ENCODE results near the gene ABHD17B. TPM values are rescaled to one million over a fixed set of nuclear protein-coding genes. Genes with fewer than 3 reads are reported as not detected.

The ABHD17B gene
- total and polyA plus RNA-seq, 2 experiments from 2014 or later: 7.7 to 10.7 TPM

DNA sequence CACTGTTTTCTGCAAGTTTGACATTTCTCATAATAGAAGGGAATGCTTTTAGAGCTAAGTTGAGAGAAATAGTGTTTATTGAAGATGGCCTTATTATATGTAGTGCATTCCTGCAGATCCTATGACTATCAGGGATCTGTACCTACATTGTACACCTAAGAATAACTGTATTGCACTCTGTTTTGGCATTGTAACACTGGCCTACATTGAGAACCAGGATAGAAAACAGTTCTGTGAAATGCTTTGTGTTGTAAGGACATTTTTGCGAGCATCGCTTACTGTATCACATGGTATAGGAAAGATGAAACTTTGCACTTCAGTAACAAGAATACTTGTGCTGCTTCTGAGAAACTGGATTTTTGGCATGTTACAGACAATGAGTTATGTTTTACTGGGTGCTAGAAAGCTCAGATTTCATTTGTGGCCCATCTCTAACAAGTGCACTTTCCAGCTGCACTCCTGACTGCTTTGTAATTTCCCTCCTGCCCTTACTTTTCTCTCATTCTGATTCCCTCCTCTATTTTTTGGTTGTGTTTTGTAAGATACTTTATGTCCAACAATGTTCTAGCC, 31.1 kb upstream of the ABHD17B start:
- WGBS, 2 experiments (ENCODE audit: low coverage in 1 of 2, low lambda C conversion rate in 2 of 2, missing lambda C conversion rate in 2 of 2): 98 to 99% methylated on average over 2 of the region's 2 CpGs
- Histone ChIP-seq H3K27me3 (replicated peaks; ENCODE audit: insufficient read depth) (no peaks in the 10 kb centered on the region), H3F3A (ENCODE audit: insufficient read depth) (peaks cover 4% of the 10 kb centered on the region; the same call in 1 of the 2 replicates), H3K36me3 (ENCODE audit: low read depth) (no peaks in the 10 kb centered on the region), H3K4me2 (ENCODE audit: unreplicated experiment) (no peak overlapping the region), H4K20me1 (ENCODE audit: insufficient read depth) (no peaks in the 10 kb centered on the region), H3K4me1 (ENCODE audit: insufficient read depth) (peaks cover 35% of the 10 kb centered on the region), H3K27ac (no peak overlapping the region), H3K9me2 (ENCODE audit: insufficient read depth) (no peaks in the 10 kb centered on the region), H3K79me2 (ENCODE audit: insufficient read depth) (peaks cover 80% of the 10 kb centered on the region), H2AFZ (no peak overlapping the region), H3K9me3 (ENCODE audit: low read depth) (no peaks in the 10 kb centered on the region), H3K9ac (no peak overlapping the region), H3K4me3 (no peak overlapping the region)
- DNase-seq: no peak
- TF ChIP-seq EZH2phosphoT487 (IDR thresholded peaks at IDR 0.05; ENCODE audit: insufficient read depth, low read depth): no peak
- no peak for TF ChIP-seq EZH2 (IDR thresholded peaks at IDR 0.05; ENCODE audit: insufficient read depth, poor library complexity, severe bottlenecking)
- in situ Hi-C loops (cut with MboI): no loop called here

DNA sequence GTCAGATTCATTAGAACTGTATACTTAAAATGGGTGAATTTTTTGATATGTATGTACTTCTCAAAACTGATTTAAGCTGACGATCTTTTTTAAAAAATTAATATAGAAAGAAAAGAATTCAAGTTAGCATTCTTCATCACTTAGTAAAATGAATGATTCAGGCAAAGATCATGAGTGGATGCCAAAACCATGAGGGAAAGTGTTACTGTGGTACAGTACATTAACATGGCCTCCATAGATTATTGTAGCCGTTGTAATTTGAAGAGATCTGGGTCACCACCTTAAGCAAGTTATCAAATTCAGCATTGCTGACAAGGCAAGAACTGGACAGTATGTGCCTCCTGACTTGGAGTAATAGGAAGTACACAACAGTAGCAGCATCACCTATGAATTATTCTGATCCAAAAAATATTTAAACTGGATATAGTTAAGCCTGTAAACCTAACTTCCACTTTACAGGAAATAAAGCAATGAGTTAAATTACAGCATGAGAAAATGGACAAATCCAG, 30.1 kb upstream of the ABHD17B start:
- Histone ChIP-seq H3K79me2 (ENCODE audit: insufficient read depth) (peaks cover 85% of the 10 kb centered on the region), H3K4me1 (ENCODE audit: insufficient read depth) (peaks cover 39% of the 10 kb centered on the region), H3K36me3 (ENCODE audit: low read depth) (no peaks in the 10 kb centered on the region), H2AFZ (no peak overlapping the region), H3K4me2 (ENCODE audit: unreplicated experiment) (peak overlapping the region; percentile 43), H3K4me3 (no peak overlapping the region), H3K9me3 (ENCODE audit: low read depth) (no peaks in the 10 kb centered on the region), H4K20me1 (ENCODE audit: insufficient read depth) (no peaks in the 10 kb centered on the region), H3K9ac (no peak overlapping the region), H3F3A (ENCODE audit: insufficient read depth) (peaks cover 9% of the 10 kb centered on the region), H3K27me3 (replicated peaks; ENCODE audit: insufficient read depth) (no peaks in the 10 kb centered on the region), H3K9me2 (ENCODE audit: insufficient read depth) (no peaks in the 10 kb centered on the region), H3K27ac (no peak overlapping the region)
- TF ChIP-seq EZH2phosphoT487 (IDR thresholded peaks at IDR 0.05; ENCODE audit: insufficient read depth, low read depth): no peak
- no peak for TF ChIP-seq EZH2 (IDR thresholded peaks at IDR 0.05; ENCODE audit: insufficient read depth, poor library complexity, severe bottlenecking)
- 61 to 71% methylated on average over 2 of the region's 2 CpGs for WGBS, 2 experiments (ENCODE audit: low coverage in 1 of 2, low lambda C conversion rate in 2 of 2, missing lambda C conversion rate in 2 of 2)
- DNase-seq: peak; percentile 65
- in situ Hi-C loops (cut with MboI): no loop called here

DNA sequence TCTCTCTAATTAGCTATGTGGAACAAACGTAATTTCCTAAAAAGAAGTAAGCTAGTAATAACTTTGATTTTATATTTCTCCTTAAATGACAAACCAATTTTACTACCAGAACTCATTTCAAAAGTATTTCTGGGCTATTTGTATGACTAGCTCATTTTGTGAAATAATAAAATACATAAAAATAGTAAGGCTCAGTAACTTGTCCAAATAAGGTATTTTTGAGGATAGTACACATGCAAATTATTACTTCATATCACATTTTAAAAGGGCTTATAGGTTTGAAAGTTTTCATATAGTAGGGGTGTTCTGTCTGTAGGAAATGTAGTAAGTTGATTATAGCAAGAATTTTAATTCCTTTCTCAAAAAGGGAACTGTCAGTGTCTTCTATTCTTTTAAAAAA, 26.9 kb upstream of the ABHD17B start:
- 65 to 81% methylated on average over 1 of the region's 1 CpG for WGBS, 2 experiments (ENCODE audit: low coverage in 1 of 2, low lambda C conversion rate in 2 of 2, missing lambda C conversion rate in 2 of 2)
- no peak overlapping the region for H3K9ac ChIP-seq
- H3K27me3 ChIP-seq (replicated peaks; ENCODE audit: insufficient read depth): no peaks in the 10 kb centered on the region
- no peaks in the 10 kb centered on the region for H4K20me1 ChIP-seq (ENCODE audit: insufficient read depth)
- peaks cover 80% of the 10 kb centered on the region for H3K79me2 ChIP-seq (ENCODE audit: insufficient read depth)
- no peak for TF ChIP-seq EZH2 (IDR thresholded peaks at IDR 0.05; ENCODE audit: insufficient read depth, poor library complexity, severe bottlenecking)
- in situ Hi-C loops (cut with MboI): no loop called here
- no peak overlapping the region for H2AFZ ChIP-seq
- DNase-seq: no peak
- no peak overlapping the region for H3K4me2 ChIP-seq (ENCODE audit: unreplicated experiment)
- peaks cover 15% of the 10 kb centered on the region for H3F3A ChIP-seq (ENCODE audit: insufficient read depth)
- no peaks in the 10 kb centered on the region for H3K9me2 ChIP-seq (ENCODE audit: insufficient read depth)
- no peak overlapping the region for H3K27ac ChIP-seq
- no peaks in the 10 kb centered on the region for H3K9me3 ChIP-seq (ENCODE audit: low read depth)
- peaks cover 33% of the 10 kb centered on the region for H3K4me1 ChIP-seq (ENCODE audit: insufficient read depth)
- no peaks in the 10 kb centered on the region for H3K36me3 ChIP-seq (ENCODE audit: low read depth)
- H3K4me3 ChIP-seq: no peak overlapping the region

DNA sequence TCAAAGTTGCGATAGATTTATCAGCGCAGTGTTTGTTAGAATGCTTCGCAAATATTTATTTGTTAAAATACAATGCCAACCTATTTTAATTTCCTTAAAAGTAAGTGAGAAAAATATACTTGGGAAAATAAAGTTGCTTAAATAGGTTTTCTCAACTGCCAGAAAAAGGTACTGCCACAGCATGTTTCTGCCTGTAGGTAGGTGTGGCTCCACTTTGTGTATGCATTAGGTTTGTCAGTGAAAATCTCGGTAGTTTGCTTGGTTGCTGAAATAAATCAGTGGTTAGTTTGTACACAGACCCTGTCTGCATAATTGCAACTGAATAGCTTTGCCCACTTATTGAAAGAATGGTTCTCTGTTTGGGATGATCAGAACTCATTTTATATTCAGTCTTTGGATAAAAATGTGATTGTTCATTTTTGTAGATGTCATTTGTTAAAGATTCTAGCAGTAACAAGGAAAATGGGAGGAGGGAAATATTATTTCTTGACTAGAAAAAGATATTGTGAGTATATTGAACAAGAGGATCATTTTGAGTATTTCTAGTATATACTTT, 26.2 kb upstream of the ABHD17B start:
- H2AFZ ChIP-seq: no peak overlapping the region
- DNase-seq: no peak
- H3K4me2 ChIP-seq (ENCODE audit: unreplicated experiment): no peak overlapping the region
- no peak overlapping the region for H3K4me3 ChIP-seq
- TF ChIP-seq EZH2phosphoT487 (IDR thresholded peaks at IDR 0.05; ENCODE audit: insufficient read depth, low read depth): no peak
- no peak for TF ChIP-seq EZH2 (IDR thresholded peaks at IDR 0.05; ENCODE audit: insufficient read depth, poor library complexity, severe bottlenecking)
- no peaks in the 10 kb centered on the region for H3K27me3 ChIP-seq (replicated peaks; ENCODE audit: insufficient read depth)
- peaks cover 15% of the 10 kb centered on the region for H3F3A ChIP-seq (ENCODE audit: insufficient read depth)
- no peaks in the 10 kb centered on the region for H4K20me1 ChIP-seq (ENCODE audit: insufficient read depth)
- in situ Hi-C loops (cut with MboI): no loop called here
- no peak overlapping the region for H3K9ac ChIP-seq
- no peaks in the 10 kb centered on the region for H3K9me3 ChIP-seq (ENCODE audit: low read depth)
- no peaks in the 10 kb centered on the region for H3K9me2 ChIP-seq (ENCODE audit: insufficient read depth)
- 89 to 90% methylated on average over 4 of the region's 4 CpGs for WGBS, 2 experiments (ENCODE audit: low coverage in 1 of 2, low lambda C conversion rate in 2 of 2, missing lambda C conversion rate in 2 of 2)
- peaks cover 80% of the 10 kb centered on the region for H3K79me2 ChIP-seq (ENCODE audit: insufficient read depth)
- peaks cover 28% of the 10 kb centered on the region for H3K4me1 ChIP-seq (ENCODE audit: insufficient read depth)
- no peak overlapping the region for H3K27ac ChIP-seq
- H3K36me3 ChIP-seq (ENCODE audit: low read depth): no peaks in the 10 kb centered on the region
